Activated gamma-delta T cell (primary cell): ENCODE results near the gene HAUS7.
A peak's percentile ranks its signal among the peaks of the same experiment; 100 is the strongest.

Experiments
- DNase-seq: peaks from one replicate; lab custom pipeline; 2025; lab: John Stamatoyannopoulos, UW

HAUS7 gene

GRCh38 chrX:153477364-153477857, 7.0 kb upstream of the HAUS7 start:
- no peak for DNase-seq

- DNase-seq: no peak
Measured at GRCh38 chrX:153476666-153477363, 6.4 kb upstream of the HAUS7 start.

- DNase-seq: no peak
Measured at GRCh38 chrX:153475751-153476281, 5.4 kb upstream of the HAUS7 start.

- DNase-seq: no peak
Measured at GRCh38 chrX:153475271-153475670, 4.9 kb upstream of the HAUS7 start.

- peak; percentile 42 for DNase-seq
Measured at GRCh38 chrX:153474718-153475117, 4.3 kb upstream of the HAUS7 start.

- no peak for DNase-seq
Measured at GRCh38 chrX:153474266-153474665, 3.9 kb upstream of the HAUS7 start.

GRCh38 chrX:153473126-153473525, 2.8 kb upstream of the HAUS7 start:
- no peak for DNase-seq

GRCh38 chrX:153471663-153472280, 1.4 kb upstream of the HAUS7 start:
- DNase-seq: no peak

GRCh38 chrX:153469811-153470410, 465 bp downstream of the HAUS7 start:
- no peak for DNase-seq

- DNase-seq: no peak
Measured at GRCh38 chrX:153468008-153468580, 2.3 kb downstream of the HAUS7 start.

- DNase-seq: no peak
Measured at GRCh38 chrX:153465691-153466380, 4.5 kb downstream of the HAUS7 start.

- DNase-seq: no peak
Measured at GRCh38 chrX:153464116-153464515, 6.3 kb downstream of the HAUS7 start.

GRCh38 chrX:153463556-153463955, 6.8 kb downstream of the HAUS7 start:
- no peak for DNase-seq

- DNase-seq: no peak
Measured at GRCh38 chrX:153463031-153463430, 7.3 kb downstream of the HAUS7 start.

- no peak for DNase-seq
Measured at GRCh38 chrX:153462291-153462690, 8.1 kb downstream of the HAUS7 start.

- DNase-seq: no peak
Measured at GRCh38 chrX:153460826-153461225, 9.6 kb downstream of the HAUS7 start.

GRCh38 chrX:153459986-153460385, 10.4 kb downstream of the HAUS7 start:
- no peak for DNase-seq

- no peak for DNase-seq
Measured at GRCh38 chrX:153458476-153458875, 11.9 kb downstream of the HAUS7 start.

- no peak for DNase-seq
Measured at GRCh38 chrX:153457827-153458466, 12.4 kb downstream of the HAUS7 start.

- DNase-seq: no peak
Measured at GRCh38 chrX:153457136-153457825, 13.1 kb downstream of the HAUS7 start.

- DNase-seq: no peak
Measured at GRCh38 chrX:153456704-153457103, 13.7 kb downstream of the HAUS7 start.
